ENCODE measurements around the gene ANKRD30A. TPM values are rescaled to one million over a fixed set of nuclear protein-coding genes. Genes with fewer than 3 reads are reported as not detected.
"Not testable (repeated sequence)": the region's sequence is repeated elsewhere in the genome, so short reads cannot be mapped to it uniquely, and the experiment has no call there.

ANKRD30A gene
- total RNA-seq, 1 donor from 2014 or later: not detected

DNA sequence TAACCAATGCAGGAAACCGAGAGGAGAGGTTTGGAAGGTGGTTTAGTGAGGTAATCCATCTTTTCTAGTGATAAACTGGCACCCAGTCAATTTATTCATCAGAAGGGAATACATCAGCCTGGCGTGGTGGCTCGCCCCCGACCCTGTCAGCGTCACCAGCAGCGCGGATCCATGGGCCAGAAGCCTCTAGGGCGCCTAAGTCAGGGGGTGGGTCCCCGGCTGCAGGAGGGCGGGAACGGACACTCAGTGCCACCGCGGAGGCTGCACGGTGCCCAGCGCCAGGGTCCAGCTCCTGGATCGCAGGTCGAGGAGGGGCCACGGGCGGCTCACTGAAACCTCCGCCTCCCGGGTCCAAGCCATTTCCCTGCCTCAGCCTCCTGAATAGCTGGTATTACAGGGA, 866 bp upstream of the ANKRD30A start:
- Histone ChIP-seq H3K36me3 (no peaks in the 10 kb centered on the region), H3K9me3 (replicated peaks) (peaks cover 4% of the 10 kb centered on the region), H3K27me3 (ENCODE audit: low read depth) (no peaks in the 10 kb centered on the region), H3K27ac (replicated peaks) (no peak overlapping the region), H3K4me1 (no peaks in the 10 kb centered on the region), H3K4me3 (no peak overlapping the region)
- no peak for DNase-seq
- TF ChIP-seq, protein P1, sequence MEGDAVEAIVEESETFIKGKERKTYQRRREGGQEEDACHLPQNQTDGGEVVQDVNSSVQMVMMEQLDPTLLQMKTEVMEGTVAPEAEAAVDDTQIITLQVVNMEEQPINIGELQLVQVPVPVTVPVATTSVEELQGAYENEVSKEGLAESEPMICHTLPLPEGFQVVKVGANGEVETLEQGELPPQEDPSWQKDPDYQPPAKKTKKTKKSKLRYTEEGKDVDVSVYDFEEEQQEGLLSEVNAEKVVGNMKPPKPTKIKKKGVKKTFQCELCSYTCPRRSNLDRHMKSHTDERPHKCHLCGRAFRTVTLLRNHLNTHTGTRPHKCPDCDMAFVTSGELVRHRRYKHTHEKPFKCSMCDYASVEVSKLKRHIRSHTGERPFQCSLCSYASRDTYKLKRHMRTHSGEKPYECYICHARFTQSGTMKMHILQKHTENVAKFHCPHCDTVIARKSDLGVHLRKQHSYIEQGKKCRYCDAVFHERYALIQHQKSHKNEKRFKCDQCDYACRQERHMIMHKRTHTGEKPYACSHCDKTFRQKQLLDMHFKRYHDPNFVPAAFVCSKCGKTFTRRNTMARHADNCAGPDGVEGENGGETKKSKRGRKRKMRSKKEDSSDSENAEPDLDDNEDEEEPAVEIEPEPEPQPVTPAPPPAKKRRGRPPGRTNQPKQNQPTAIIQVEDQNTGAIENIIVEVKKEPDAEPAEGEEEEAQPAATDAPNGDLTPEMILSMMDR (IDR thresholded peaks at IDR 0.05; ENCODE audit: borderline replicate concordance): no peak
- intact Hi-C loops (cut with micrococcal nuclease): no loop called here

DNA sequence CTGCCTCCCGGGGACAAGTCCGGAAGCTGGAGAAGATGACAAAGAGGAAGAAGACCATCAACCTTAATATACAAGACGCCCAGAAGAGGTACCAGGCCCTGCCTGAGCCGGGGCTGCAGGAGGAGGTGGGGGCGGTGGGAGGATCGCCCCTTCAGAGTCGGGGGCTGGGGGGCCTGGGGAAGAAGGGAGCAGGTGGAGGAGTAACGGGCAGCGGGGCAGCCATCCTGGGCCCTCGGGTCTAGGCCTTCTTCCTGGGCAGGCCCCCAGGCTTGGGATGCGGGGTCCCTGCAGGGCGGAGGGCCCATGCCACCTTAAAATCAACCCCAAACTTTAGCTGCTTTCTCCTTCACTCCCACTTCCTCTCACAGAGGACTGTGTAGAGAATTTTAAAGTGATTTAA, 523 bp downstream of the ANKRD30A start:
- Histone ChIP-seq H3K27me3 (ENCODE audit: low read depth) (no peaks in the 10 kb centered on the region), H3K4me3 (no peak overlapping the region), H3K9me3 (replicated peaks) (peaks cover 4% of the 10 kb centered on the region), H3K36me3 (no peaks in the 10 kb centered on the region), H3K4me1 (no peaks in the 10 kb centered on the region), H3K27ac (replicated peaks) (no peak overlapping the region)
- DNase-seq: no peak
- TF ChIP-seq, protein P1 (IDR thresholded peaks at IDR 0.05; ENCODE audit: borderline replicate concordance): no peak
- intact Hi-C loops (cut with micrococcal nuclease): no loop called here

DNA sequence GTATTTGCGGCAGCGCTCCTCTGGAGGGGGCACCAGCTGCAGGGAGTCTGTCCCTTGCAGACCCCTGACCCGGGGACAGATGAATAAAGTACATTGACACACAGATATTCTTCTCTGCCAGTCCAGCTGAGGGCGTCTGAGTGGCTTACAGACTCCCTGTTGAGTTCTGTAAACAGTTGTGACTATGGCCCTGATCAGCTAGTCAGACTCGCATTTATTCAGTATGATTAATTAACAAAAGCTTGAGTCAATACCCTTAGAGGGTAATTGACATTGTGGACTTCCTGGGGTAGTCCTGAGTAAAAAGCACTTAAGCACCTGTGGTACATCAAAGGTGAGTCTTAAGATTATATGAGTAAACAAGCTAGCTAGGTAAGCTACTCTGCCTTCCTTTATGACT, 21.0 kb downstream of the ANKRD30A start:
- H3K9me3 ChIP-seq (replicated peaks): peaks cover 6% of the 10 kb centered on the region
- intact Hi-C loops (cut with micrococcal nuclease): no loop called here
- DNase-seq: no peak
- H3K36me3 ChIP-seq: no peaks in the 10 kb centered on the region
- no peaks in the 10 kb centered on the region for H3K4me1 ChIP-seq
- no peak overlapping the region for H3K27ac ChIP-seq (replicated peaks)
- TF ChIP-seq, protein P1 (IDR thresholded peaks at IDR 0.05; ENCODE audit: borderline replicate concordance): no peak
- H3K4me3 ChIP-seq: no peak overlapping the region
- H3K27me3 ChIP-seq (ENCODE audit: low read depth): no peaks in the 10 kb centered on the region

DNA sequence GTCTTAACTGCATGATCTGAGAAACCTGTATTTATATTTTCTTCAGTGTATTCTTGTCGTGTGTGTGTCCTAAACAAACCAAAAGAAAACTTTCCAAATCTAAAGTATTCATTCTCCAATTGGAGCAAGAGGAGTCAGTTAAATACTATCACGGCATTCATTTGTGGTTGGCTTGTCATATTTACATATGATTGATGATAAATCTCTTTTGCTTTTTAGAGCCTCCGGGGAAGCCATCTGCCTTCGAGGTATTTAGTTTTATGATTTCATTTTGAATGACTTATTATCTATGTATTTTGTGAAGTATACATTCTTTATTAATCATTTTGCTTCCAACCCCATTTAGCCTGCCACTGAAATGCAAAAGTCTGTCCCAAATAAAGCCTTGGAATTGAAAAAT, 37.0 kb downstream of the ANKRD30A start:
- H3K4me3 ChIP-seq; intact Hi-C loops (cut with micrococcal nuclease); H3K27me3 ChIP-seq (ENCODE audit: low read depth); H3K4me1 ChIP-seq; H3K36me3 ChIP-seq; DNase-seq; H3K27ac ChIP-seq (replicated peaks); H3K9me3 ChIP-seq (replicated peaks): not testable (repeated sequence)

DNA sequence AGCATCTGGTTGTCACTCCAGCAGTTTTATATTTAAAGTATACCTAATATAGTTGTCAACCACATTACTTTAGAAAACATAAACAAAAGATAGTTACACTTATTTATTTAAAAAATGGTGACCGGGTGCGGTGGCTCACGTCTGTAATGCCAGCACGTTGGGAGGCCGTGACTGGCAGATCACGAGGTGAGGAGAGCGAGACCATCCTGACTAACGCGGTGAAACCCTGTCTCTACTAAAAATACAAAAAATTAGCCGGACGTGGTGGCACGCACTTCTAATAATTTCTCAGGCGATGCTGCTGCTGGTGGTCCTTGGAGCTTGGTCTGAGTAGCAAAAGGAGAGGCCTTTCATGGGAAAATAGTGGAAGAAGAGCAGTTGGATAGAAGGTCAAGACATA, 46.5 kb downstream of the ANKRD30A start:
- DNase-seq; H3K4me1 ChIP-seq; H3K27me3 ChIP-seq (ENCODE audit: low read depth); H3K27ac ChIP-seq (replicated peaks); H3K4me3 ChIP-seq; H3K9me3 ChIP-seq (replicated peaks); H3K36me3 ChIP-seq; intact Hi-C loops (cut with micrococcal nuclease): not testable (repeated sequence)

DNA sequence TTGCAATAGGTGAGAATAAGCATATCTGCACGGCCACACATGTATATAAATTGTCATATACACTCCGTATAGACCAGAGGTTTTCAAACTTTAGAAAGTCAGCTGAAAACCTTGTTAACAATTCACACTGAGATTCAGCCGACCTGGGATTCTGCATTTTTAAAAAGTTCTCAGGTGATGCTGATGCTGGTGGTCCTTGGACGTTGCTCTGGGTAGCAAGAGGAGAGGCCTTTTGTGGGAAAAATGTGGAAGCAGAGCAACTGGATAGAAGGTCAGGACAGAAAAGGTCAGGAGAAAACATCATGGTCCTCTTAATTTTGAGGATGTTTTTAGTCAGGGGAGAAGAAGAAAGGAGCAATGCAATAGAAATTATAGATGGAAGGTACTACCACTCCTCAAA, 52.9 kb downstream of the ANKRD30A start:
- DNase-seq; H3K9me3 ChIP-seq (replicated peaks); intact Hi-C loops (cut with micrococcal nuclease); H3K27ac ChIP-seq (replicated peaks); H3K27me3 ChIP-seq (ENCODE audit: low read depth); H3K36me3 ChIP-seq; H3K4me1 ChIP-seq; H3K4me3 ChIP-seq: not testable (repeated sequence)

DNA sequence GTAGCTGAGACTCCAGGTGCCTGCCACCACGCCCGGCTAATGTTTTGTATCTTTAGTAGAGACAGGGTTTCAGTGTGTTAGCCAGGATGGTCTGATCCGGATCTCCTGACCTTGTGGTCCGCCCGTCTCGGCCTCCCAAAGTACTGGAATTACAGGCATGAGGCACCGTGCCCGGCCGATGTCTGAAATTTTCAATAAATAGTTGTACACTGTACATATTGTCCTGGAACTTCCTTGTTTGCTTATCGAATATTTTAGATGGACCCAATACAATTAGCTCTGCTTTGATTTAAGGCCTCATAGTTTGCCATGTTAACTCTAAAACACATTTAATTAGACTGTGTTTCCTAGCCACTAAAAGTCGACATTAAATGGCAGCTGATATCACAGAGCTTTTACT, 57.3 kb downstream of the ANKRD30A start:
- H3K4me1 ChIP-seq; H3K27me3 ChIP-seq (ENCODE audit: low read depth); H3K36me3 ChIP-seq; H3K9me3 ChIP-seq (replicated peaks); intact Hi-C loops (cut with micrococcal nuclease); H3K27ac ChIP-seq (replicated peaks); DNase-seq; H3K4me3 ChIP-seq: not testable (repeated sequence)

DNA sequence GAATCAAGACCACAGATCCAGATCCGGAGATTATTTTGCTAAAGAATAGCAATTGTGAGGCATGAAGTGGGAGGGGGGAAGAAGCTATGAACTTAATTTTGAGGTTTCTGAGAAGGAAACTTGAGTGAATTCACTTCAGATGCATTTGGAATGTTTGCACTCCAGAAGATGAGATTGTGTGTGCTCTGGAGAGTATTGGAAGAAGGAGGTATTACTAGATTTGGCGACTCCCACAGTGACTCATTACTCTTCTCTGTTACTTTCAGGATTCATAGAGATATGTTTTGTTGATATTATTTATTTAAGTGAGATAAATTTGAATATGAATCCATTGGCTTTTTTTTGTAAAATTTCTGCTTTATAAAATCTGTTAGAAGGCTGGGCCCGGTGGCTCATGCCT, 80.7 kb downstream of the ANKRD30A start:
- no peaks in the 10 kb centered on the region for H3K36me3 ChIP-seq
- H3K27me3 ChIP-seq (ENCODE audit: low read depth): no peaks in the 10 kb centered on the region
- no peak overlapping the region for H3K27ac ChIP-seq (replicated peaks)
- no peaks in the 10 kb centered on the region for H3K4me1 ChIP-seq
- no peak overlapping the region for H3K4me3 ChIP-seq
- peaks cover 28% of the 10 kb centered on the region for H3K9me3 ChIP-seq (replicated peaks)
- TF ChIP-seq, protein P1 (IDR thresholded peaks at IDR 0.05; ENCODE audit: borderline replicate concordance): no peak
- intact Hi-C loops (cut with micrococcal nuclease): no loop called here
- DNase-seq: no peak

All from left ventricle myocardium inferior (tissue), 1 donor.